Measurements from ENCODE around the gene TTC16. TPM values are rescaled to one million over a fixed set of nuclear protein-coding genes. Genes with fewer than 3 reads are reported as not detected.
"Not testable (repeated sequence)": the region's sequence is repeated elsewhere in the genome, so short reads cannot be mapped to it uniquely, and the experiment has no call there.

The TTC16 gene
- total RNA-seq, 5 donors from 2014 or later (not counting 1 experiment from before 2014, with no cell fraction given): 4.6 to 31.8 (median 6.2) TPM

DNA sequence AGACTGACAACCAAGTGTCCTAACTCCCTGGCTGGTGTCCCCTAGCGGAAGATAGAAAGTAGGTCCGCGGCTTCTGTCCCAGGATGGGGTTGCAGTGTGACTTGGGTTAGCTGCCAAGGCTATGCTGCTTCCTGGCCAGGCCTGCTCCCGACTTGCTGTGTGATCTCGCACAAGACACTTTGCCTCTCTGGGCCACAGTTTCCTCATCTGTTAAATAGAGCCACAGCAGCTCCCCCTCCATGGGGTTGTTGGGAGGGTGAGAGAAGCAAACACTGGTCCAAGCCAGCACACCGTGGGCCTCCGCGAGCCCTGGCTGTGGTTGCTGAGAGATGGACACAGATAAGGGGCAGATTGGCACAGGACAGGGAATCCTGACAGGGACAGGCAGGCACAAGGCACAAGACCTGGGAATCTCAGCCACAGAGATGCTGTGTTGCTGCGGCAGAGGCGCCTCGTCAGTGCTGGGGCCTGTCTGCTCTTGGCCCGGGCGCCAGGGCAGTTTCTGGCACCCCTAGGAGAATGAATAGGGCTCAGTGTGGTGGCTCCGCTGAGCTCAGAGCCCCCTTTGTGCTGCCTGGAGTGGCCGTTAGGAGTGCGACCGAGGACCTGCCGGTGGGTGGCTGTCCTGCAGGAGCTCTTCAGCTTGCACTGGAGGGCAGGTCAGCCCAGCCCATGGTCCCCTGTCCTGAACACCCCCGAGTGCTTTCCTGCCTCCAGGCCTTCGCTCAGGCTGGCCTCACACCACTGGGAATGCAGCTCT is 64.4 kb downstream of the TTC16 start:
- ChIA-PET POLR2A (interaction anchor here (0.6 to 0.7 kb wide), 2 partner anchors 164 to 918 kb away, joined by 3 read pairs; no protein-coding TSS in a partner anchor), CTCF (interaction anchor here in 1 of 2 donors (0.6 kb wide), 1 partner anchor 840 kb away, joined by 4 read pairs; no protein-coding TSS in a partner anchor)
- no peak for ATAC-seq (replicated peaks in 1 of 4)
- Mint-ChIP-seq H3K9me3 (no peaks in the 10 kb centered on the region), H3K27me3 (no peaks in the 10 kb centered on the region), H3K4me1 (peaks cover 63 to 79% (median 74%) of the 10 kb centered on the region in 3 donors), H3K4me3 (peak overlapping the region; percentile 35 to 99 (median 45)), H3K27ac (peak overlapping the region; percentile 96 to 99), H3K36me3 (no peaks in the 10 kb centered on the region)
- no peaks in the 10 kb centered on the region for H3K9me3 ChIP-seq
- no peaks in the 10 kb centered on the region for H3K27me3 ChIP-seq (replicated peaks in 1 of 2; ENCODE audit: control insufficient read depth in 2 of 2, extremely low read depth in 1 of 2, insufficient read depth in 2 of 2, low read length in 1 of 2)
- peak in 1 of 35 experiments; percentile 46 for DNase-seq
- no peaks in the 10 kb centered on the region for H3K36me3 ChIP-seq (ENCODE audit: control insufficient read depth in 2 of 2, extremely low read depth in 1 of 2, insufficient read depth in 1 of 2, low read length in 1 of 2)
- H3K4me1 ChIP-seq (ENCODE audit: control insufficient read depth in 1 of 2, extremely low read depth in 1 of 2, insufficient read depth in 2 of 2, low read length in 2 of 2): peaks cover 33 to 86% of the 10 kb centered on the region in 2 experiments
- peak overlapping the region in 1 of 2 donors; percentile 33 for H3K4me3 ChIP-seq (ENCODE audit: control insufficient read depth in 1 of 2, extremely low read depth in 1 of 2, low read length in 1 of 2)
- peak overlapping the region; percentile 95 for H3K27ac ChIP-seq (ENCODE audit: low read length)
- WGBS (ENCODE audit: insufficient coverage): 83% methylated on average over 18 of the region's 20 CpGs

DNA sequence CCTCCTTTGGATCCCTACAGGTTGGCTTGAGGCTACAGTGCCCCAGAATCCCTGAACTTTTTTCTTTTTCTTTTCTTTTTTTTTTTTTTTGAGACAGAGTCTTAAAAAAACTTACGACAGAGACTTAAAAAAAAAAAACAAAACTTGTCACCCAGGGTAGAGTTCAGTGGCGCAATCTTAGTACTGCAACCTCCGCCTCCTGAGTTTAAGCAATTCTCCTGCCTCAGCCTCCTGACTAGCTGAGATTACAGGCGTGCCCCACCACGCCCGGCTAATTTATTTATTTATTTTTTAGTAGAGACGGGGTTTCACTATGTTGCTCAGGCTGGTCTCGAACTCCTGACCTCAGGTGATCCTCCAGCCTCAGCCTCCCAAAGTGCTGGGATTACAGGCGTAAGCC is 65.0 kb downstream of the TTC16 start:
- Mint-ChIP-seq H3K4me1 (peaks cover 63 to 79% (median 74%) of the 10 kb centered on the region in 3 donors), H3K27ac (peak overlapping the region; percentile 96 to 99), H3K4me3 (peak overlapping the region in 2 of 3 donors; percentile 4 to 29)
- 83% methylated on average over 3 of the region's 9 CpGs for WGBS (ENCODE audit: insufficient coverage)
- H3K36me3 Mint-ChIP-seq; ATAC-seq (replicated peaks in 1 of 4); CTCF ChIA-PET; H3K9me3 ChIP-seq; H3K4me3 ChIP-seq (ENCODE audit: control insufficient read depth in 1 of 2, extremely low read depth in 1 of 2, low read length in 1 of 2); H3K27me3 Mint-ChIP-seq; H3K36me3 ChIP-seq (ENCODE audit: control insufficient read depth in 2 of 2, extremely low read depth in 1 of 2, insufficient read depth in 1 of 2, low read length in 1 of 2); H3K9me3 Mint-ChIP-seq; H3K27me3 ChIP-seq (replicated peaks in 1 of 2; ENCODE audit: control insufficient read depth in 2 of 2, extremely low read depth in 1 of 2, insufficient read depth in 2 of 2, low read length in 1 of 2): not testable (repeated sequence)
- peak in 3 of 35 experiments; percentile 39 to 42 (median 42) for DNase-seq
- Histone ChIP-seq H3K27ac (ENCODE audit: low read length) (peak overlapping the region; percentile 95), H3K4me1 (ENCODE audit: control insufficient read depth in 1 of 2, extremely low read depth in 1 of 2, insufficient read depth in 2 of 2, low read length in 2 of 2) (peaks cover 33 to 80% of the 10 kb centered on the region in 2 experiments)
- POLR2A ChIA-PET: interaction anchor here (0.6 to 0.7 kb wide), 2 partner anchors 163 to 918 kb away, joined by 3 read pairs; no protein-coding TSS in a partner anchor

Other genes with a start within 250 kb of the TTC16 start
- gene STXBP1, start 103.8 kb upstream of the TTC16 start, total RNA-seq: 10 to 100 TPM in 4 of 5 donors, 1 to 10 TPM in 1; 3.8 to 18.2 (median 17.3) TPM
- gene CFAP157, start 9.1 kb upstream of the TTC16 start, total RNA-seq: under 1 TPM in 3 of 5 donors, not detected in 2; 0.13 to 0.44 (median 0.40) TPM
- gene PTRH1, start 416 bp upstream of the TTC16 start, total RNA-seq: 10 to 100 TPM in 4 of 5 donors, 1 to 10 TPM in 1; 4.4 to 15.9 (median 12.9) TPM
- gene TOR2A, start 19.2 kb downstream of the TTC16 start, total RNA-seq: 10 to 100 TPM in 3 of 5 donors, 1 to 10 TPM in 2; 7.7 to 18.4 (median 15.5) TPM
- 10 to 100 TPM; 31.6 to 48.7 (median 47.7) TPM for gene SH2D3C, start 62.6 kb downstream of the TTC16 start, total RNA-seq
- 100 to 1,000 TPM; 108 to 159 (median 147) TPM for gene CDK9, start 70.0 kb downstream of the TTC16 start, total RNA-seq
- 100 to 1,000 TPM in 3 of 5 donors, 10 to 100 TPM in 2; 78.4 to 151 (median 139) TPM for gene FPGS, start 86.8 kb downstream of the TTC16 start, total RNA-seq
- 10 to 100 TPM in 1 of 5 donors, 1 to 10 TPM in 4; 6.8 to 16.7 (median 8.8) TPM for gene ENG, start 138.6 kb downstream of the TTC16 start, total RNA-seq
- gene AK1, start 161.6 kb downstream of the TTC16 start, total RNA-seq: 10 to 100 TPM; 40.5 to 54.9 (median 50.4) TPM
- 100 to 1,000 TPM in 2 of 5 donors, 10 to 100 TPM in 3; 73.0 to 123 (median 86.3) TPM for gene ST6GALNAC6, start 183.5 kb downstream of the TTC16 start, total RNA-seq
- gene ST6GALNAC4, start 201.0 kb downstream of the TTC16 start, total RNA-seq: 10 to 100 TPM; 24.9 to 40.7 (median 35.1) TPM
- gene PIP5KL1, start 214.7 kb downstream of the TTC16 start, total RNA-seq: 1 to 10 TPM in 4 of 5 donors, under 1 TPM in 1; 0.99 to 5.6 (median 2.6) TPM
- gene DPM2, start 221.8 kb downstream of the TTC16 start, total RNA-seq: 10 to 100 TPM; 32.3 to 66.5 (median 60.5) TPM